GM06990 (cell line): ENCODE data around the gene GALNT3.

Experiments
- DNase-seq: peaks from one replicate; pipeline ENCODE4 v3.0.0-alpha.2; 2011; ENCODE audit not compliant: insufficient read length; ENCODE audit errors: extremely low read depth
- H3K27me3 ChIP-seq: replicated peaks from 2 replicates; pipeline ENCODE4 v1.6.0; 2011; ENCODE audit warnings: low read length; ENCODE audit not compliant: control insufficient read depth, insufficient read depth
- H3K36me3 ChIP-seq: 2 replicates; pipeline ENCODE4 v1.5.1; 2011; ENCODE audit warnings: low read length; ENCODE audit not compliant: control insufficient read depth, insufficient read depth
- H3K4me3 ChIP-seq: replicated peaks from 2 replicates; pipeline ENCODE4 v1.5.1; 2011; ENCODE audit warnings: low read depth, mild to moderate bottlenecking, control low read depth, low read length
- CTCF ChIP-seq: IDR thresholded peaks from 2 replicates; pipeline ENCODE4 v1.5.1; 2011; ENCODE audit warnings: low read length, control low read depth, mild to moderate bottlenecking, inconsistent platforms; ENCODE audit not compliant: insufficient read depth, poor library complexity, severe bottlenecking

The GALNT3 gene

DNA sequence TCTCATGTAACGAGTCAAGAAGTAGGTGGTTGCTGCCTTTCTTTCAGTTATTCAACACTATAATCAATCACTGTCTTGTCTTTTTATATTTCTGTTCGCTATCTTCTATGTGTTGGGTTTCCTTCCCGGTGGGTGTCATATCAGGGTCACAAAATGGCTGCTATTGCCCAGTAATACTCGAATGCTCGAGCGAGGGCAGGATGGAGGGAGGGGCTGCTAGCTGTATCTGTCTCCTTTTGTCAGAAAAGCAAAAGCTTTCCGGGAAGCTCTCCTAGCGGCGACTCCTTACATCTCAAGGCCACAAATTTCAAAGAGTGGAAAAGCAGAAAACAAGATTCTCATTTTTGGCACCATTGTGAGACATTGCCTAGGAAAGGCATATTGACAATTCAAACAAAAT lies 16.4 kb upstream of the GALNT3 start:
- H3K27me3 ChIP-seq: no peaks in the 10 kb centered on the region
- H3K4me3 ChIP-seq: no peak overlapping the region
- TF ChIP-seq CTCF: no peak
- H3K36me3 ChIP-seq: no peaks in the 10 kb centered on the region
- no peak for DNase-seq

DNA sequence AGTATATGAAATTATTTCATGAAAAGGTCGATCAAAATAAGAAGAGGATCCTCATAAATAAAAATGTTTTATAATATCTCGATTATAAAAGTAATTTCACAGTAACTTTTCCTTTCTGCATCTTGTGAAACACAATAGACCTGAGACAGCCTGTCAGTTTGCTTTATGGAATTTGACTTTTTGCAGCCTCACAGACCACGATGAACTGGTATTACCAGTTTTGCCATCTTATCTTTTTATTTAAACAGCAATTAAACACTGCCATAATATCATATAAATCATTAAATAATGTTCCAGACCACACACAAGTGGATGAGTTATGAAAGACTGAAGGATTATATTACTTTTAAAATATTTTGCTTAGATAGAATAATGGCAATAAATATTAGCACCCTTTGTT lies 10.7 kb upstream of the GALNT3 start:
- H3K36me3 ChIP-seq: no peaks in the 10 kb centered on the region
- H3K27me3 ChIP-seq: no peaks in the 10 kb centered on the region
- no peak for TF ChIP-seq CTCF
- no peak overlapping the region for H3K4me3 ChIP-seq
- DNase-seq: no peak

- no peaks in the 10 kb centered on the region for H3K36me3 ChIP-seq
These were observed 9.2 kb upstream of the GALNT3 start for GRCh38 chr2:165803123-165803760.

GRCh38 chr2:165801176-165801575 lies 7.1 kb upstream of the GALNT3 start:
- Histone ChIP-seq H3K4me3 (no peak overlapping the region), H3K36me3 (no peaks in the 10 kb centered on the region), H3K27me3 (no peaks in the 10 kb centered on the region)
- no peak for DNase-seq
- no peak for TF ChIP-seq CTCF

More at GRCh38 chr2:165803123-165803760, 9.2 kb upstream of the GALNT3 start:
- Histone ChIP-seq H3K27me3 (no peaks in the 10 kb centered on the region), H3K4me3 (no peak overlapping the region)
- no peak for TF ChIP-seq CTCF
- no peak for DNase-seq

- TF ChIP-seq CTCF: no peak
- no peak overlapping the region for H3K4me3 ChIP-seq
These were observed 2.9 kb upstream of the GALNT3 start for GRCh38 chr2:165796819-165797530.

DNA sequence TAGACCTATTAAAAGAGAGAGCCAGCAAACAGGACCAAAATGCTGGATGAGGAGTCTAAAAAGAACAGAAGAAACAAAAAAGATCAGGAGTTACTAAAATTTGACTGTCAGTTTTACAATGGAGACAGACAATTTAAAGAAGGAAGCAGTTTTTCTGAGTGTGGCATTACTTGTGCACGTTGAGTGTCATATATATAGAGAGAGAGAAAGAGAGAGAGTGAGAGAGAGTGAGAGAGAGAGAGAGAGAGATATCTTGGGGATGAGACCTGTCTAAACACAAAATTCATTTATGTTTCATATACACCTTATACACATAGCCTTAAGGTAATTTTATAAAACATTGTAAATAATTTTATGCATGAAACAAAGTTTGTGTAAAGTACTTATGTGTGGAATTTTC lies 2.1 kb upstream of the GALNT3 start:
- no peak for TF ChIP-seq CTCF
- no peak for DNase-seq
- Histone ChIP-seq H3K27me3 (no peaks in the 10 kb centered on the region), H3K4me3 (no peak overlapping the region), H3K36me3 (no peaks in the 10 kb centered on the region)

More at GRCh38 chr2:165796819-165797530, 2.9 kb upstream of the GALNT3 start:
- H3K27me3 ChIP-seq: no peaks in the 10 kb centered on the region
- no peak for DNase-seq
- H3K36me3 ChIP-seq: no peaks in the 10 kb centered on the region
